NCI-H526 treated with DMSO at 0.1 percent for 48 hours (cell line): Measurements from ENCODE around the gene ACP4.
"Not testable (repeated sequence)": the region's sequence is repeated elsewhere in the genome, so short reads cannot be mapped to it uniquely, and the experiment has no call there.

ENCODE experiments used
- DNase-seq: peaks from one replicate; lab custom pipeline; 2025; lab: John Stamatoyannopoulos, UW

ACP4 gene

DNA sequence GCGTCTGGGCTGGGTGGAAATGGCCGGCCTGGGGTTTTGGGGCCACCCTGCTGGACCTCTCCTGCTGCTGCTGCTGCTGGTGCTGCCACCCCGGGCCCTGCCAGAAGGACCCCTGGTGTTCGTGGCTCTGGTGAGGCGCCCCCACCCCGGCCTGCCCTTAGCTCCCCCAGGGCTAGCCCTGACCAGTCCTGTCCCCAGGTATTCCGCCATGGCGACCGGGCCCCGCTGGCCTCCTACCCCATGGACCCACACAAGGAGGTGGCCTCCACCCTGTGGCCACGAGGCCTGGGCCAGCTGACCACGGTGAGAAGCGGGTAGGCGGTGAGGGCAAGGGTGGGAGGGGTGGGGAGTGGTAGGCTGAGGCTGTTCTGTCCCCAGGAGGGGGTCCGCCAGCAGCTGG, at the start of gene ACP4:
Gene ACP4 (plus strand): TSS at position 20 of the 400 bp plus-strand sequence. CDS start 0 bp downstream, at position 20.
- DNase-seq = no peak

DNA sequence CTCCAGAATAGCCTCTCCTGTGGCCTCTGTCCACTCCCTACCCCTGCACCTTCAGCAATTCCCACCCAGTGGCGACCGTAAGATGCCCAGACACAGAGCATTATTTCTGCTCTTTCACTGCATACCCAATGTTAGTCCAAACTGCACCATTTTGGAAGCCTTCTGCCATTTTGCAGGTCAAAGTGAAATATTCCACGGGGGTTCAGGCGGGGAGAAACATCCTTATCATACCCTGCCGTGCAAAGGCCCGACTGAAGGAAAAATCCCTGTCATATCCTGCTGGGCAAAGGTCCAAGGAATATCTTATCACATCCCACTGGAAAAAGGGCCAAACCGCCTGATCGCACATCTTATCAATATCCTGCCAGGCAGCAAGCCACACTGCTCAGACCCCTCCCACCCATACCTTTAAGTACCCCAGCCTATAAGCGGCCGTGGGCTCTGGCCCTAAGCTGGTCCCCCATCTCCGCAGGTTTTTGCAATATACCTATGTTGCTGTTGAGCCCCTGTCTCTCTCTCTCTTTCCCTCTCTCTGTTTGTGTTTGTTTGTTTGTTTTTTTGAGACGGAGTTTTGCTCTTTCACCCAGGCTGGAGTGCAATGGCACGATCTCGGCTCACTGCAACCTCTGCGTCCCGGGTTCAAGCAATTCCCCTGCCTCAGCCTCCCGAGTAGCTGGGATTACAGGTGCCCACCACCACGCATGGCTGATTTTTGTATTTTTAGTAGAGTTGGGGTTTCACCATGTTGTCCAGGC, 48.9 kb upstream of the ACP4 start:
- no peak for DNase-seq

DNA sequence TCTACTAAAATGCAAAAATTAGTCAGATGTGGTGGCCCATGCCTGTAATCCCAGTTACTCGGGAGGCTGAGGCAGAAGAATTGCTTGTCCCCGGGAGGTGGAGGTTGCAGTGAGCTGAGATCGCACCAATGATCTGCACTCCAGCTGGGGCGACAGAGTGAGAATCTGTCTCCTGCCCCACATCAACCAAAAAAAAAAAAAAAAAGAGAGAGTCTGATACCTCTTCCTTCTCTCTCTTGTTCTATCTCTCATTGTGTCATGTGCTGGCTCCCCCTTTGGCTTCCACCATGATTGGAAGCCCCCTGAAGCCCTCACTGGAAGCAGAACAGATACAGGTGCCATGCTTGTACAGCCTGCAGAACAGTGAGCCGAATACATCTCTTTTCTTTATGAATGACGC, 46.7 kb upstream of the ACP4 start:
- no peak for DNase-seq

- no peak for DNase-seq
Observed at GRCh38 chr19:50745221-50745620, 45.0 kb upstream of the ACP4 start.

DNA sequence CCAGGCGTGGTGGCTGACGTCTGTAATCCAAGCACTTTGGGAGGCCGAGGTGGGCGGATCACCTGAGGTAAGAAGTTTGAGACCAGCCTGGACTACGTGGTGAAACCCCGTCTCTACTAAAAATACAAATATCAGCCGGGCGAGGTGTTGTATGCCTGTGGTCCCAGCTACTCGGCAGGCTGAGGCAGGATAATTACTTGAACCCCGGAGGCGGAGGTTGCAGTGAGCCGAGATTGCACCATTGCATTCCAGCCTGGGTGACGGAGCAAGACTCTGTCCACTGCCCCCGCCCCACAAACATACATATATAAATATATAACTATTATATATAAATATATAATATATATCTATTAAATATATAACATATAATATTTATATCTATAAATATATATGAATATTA, 43.1 kb upstream of the ACP4 start:
- DNase-seq = not testable (repeated sequence)

- DNase-seq = no peak
Observed at GRCh38 chr19:50749490-50749889, 40.7 kb upstream of the ACP4 start.

- no peak for DNase-seq
Observed at GRCh38 chr19:50750010-50750409, 40.2 kb upstream of the ACP4 start.

GRCh38 chr19:50753879-50754278, 36.3 kb upstream of the ACP4 start:
- no peak for DNase-seq

- not testable (repeated sequence) for DNase-seq
Observed at GRCh38 chr19:50756244-50756643, 34.0 kb upstream of the ACP4 start.

DNA sequence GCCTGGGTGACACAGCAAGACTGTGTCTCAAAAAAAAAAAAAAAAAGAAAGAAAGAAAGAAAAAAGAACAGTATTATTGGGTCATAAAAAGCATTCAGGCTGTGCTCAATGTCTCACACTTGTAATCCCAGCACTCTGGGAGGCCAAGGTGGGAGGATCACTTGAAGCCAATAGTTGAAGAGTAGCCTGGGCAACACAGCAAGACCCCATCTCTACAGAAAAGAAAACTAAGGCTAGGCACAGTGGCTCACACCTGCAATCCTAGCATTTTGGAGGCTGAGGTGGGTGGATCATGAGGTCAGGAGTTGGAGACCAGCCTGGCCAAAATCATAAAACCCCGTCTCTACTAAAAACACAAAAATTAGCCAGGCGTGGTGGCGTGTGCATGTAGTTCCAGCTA, 32.6 kb upstream of the ACP4 start:
- DNase-seq = not testable (repeated sequence)

- not testable (repeated sequence) for DNase-seq
Observed at GRCh38 chr19:50759076-50759475, 31.1 kb upstream of the ACP4 start.

DNA sequence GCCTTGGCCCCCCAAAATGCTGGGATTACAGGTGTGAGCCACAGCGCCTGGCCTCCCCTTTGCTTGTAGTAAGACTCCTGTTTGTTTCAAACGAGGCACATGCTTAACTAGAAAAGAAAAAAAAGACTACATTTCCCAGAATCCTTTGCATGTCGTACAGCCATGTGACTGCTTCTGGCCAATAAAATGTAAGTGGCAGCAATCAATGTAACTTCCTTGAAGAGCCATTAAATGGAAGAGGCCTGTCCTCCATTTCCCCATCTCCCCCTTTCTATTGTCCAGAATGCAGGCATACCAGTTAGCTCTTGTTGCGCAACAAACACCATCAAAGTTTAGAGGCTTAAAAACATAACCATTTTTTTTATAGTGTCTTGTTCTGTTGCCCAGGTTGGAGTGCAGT, 30.3 kb upstream of the ACP4 start:
- no peak for DNase-seq

- not testable (repeated sequence) for DNase-seq
Observed at GRCh38 chr19:50761501-50761900, 28.7 kb upstream of the ACP4 start.

- DNase-seq = not testable (repeated sequence)
Observed at GRCh38 chr19:50763521-50763920, 26.7 kb upstream of the ACP4 start.

DNA sequence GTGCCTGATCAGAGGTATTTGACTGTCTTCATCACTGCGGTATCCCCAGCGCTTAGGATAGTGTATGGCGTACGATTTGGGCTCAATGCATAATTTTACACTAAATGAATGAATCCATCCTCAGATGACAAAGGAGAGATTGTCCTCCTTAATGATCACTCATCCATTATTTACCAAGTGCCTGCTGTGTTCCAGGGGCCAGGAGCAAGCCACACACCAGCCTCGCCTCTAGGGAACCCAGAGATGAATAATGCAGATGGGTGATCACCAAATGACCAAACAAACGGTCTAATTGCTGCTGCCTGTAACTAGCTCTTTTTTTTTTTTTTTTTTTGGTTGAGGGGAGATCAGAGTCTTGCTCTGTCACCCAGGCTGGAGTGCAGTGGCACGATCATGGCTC, 25.8 kb upstream of the ACP4 start:
- no peak for DNase-seq

GRCh38 chr19:50766746-50767145, 23.5 kb upstream of the ACP4 start:
- DNase-seq = not testable (repeated sequence)

DNA sequence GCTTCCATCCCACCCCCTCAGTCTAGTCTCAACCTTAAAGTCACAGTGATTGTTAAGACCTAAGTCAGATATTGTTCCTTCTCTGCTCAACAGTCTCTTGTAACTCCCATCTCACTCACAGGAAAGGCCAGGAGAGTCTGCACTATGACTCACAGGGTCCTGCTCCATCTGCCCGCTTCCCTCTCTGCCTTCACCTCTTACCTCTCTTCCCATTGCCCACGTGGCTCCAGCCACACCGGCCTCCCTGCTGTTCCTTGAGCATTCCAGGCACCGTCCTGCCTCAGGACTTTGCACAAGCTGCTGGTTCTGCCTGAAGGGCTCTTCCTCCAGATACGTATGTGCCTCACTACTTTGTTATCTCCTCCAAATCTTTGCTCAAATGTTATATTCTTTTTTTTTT, 23.0 kb upstream of the ACP4 start:
- not testable (repeated sequence) for DNase-seq

GRCh38 chr19:50768277-50768676, 21.9 kb upstream of the ACP4 start:
- no peak for DNase-seq

- DNase-seq = not testable (repeated sequence)
Observed at GRCh38 chr19:50770164-50770563, 20.1 kb upstream of the ACP4 start, which contains the start of gene GPR32. Gene GPR32 (plus strand): TSS chr19:50770464. CDS start chr19:50770601, 137 bp downstream.

DNA sequence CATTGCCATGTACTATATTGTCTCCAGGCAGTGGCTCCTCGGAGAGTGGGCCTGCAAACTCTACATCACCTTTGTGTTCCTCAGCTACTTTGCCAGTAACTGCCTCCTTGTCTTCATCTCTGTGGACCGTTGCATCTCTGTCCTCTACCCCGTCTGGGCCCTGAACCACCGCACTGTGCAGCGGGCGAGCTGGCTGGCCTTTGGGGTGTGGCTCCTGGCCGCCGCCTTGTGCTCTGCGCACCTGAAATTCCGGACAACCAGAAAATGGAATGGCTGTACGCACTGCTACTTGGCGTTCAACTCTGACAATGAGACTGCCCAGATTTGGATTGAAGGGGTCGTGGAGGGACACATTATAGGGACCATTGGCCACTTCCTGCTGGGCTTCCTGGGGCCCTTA, 19.3 kb upstream of the ACP4 start:
- DNase-seq = no peak

DNA sequence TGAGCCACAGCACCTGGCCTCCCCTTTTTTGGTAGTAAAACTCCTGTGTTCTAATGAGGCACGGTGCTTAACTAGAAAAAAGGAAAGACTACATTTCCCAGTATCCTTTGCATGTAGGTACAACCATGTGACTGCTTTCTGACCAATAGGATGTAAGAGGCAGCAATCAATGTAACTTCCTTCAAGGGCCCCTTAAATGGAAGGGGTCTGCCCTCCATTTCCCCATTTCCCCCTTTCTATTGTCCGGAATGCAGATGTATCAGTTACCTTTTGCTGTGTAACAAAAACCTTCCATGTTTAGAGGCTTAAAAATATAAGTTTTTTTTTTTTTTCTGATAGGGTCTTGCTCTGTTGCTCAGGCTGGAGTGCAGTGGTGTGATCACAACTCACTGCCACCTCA, 17.7 kb upstream of the ACP4 start:
- DNase-seq = no peak

DNA sequence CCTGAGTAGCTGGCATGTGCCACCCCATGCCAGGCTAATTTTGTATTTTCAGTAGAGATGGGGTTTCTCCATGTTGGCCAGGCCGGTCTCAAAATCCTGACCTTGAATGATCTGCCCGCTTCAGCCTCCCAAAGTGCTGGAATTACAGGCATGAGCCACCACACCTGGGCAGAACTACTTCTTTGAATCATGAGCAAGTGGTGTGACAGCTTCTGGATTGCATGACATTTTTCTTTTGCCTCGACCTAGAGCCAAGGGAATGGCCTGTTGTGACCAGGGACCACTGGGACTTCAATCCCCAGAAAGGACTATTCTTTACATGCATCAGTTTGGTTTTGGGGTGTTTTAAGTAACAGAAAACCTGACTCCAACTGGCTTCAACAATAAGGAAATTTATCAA, 17.3 kb upstream of the ACP4 start:
- not testable (repeated sequence) for DNase-seq

DNA sequence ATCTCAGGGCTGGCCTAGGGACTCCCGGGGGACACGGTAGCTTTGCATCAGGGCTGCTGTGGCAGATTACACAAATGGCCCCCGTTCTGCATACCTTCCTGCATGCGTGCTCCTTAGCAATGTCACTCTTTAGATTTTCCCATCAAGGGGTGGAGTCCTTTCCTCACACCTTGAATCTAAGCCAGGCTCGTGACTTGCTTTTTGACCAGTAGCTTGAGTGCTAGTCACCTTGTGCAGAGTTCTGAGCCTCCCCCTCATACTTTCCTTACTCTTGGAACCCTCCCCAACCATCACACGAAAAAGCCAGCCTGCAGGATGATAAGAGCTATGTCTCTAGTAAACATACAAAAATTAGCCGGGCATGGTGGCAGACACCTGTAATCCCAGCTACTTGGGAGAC, 16.8 kb upstream of the ACP4 start:
- DNase-seq = not testable (repeated sequence)

DNA sequence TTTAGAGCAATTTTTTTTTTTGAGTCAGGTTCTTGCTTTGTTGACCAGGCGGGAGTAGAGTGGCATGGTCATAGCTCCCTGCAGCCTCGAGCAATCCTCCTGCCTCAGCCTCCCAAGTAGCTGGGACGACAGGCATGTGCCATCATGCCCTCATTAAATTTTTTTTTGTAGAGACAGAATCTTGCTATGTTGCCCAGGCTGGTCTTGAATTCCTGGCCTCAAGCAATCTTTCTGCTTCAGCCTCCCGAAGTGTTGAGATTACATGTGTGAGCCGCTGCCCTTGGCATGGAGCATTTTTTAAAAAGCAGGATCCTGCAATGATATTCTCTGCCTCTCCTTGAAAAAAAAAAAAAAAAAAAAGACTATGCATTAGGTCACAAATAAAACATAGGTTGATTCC, 14.1 kb upstream of the ACP4 start:
- DNase-seq = no peak
